Measurements from ENCODE around the gene TRERF1.
"Not testable (repeated sequence)": the region's sequence is repeated elsewhere in the genome, so short reads cannot be mapped to it uniquely, and the experiment has no call there.

TRERF1 gene

DNA sequence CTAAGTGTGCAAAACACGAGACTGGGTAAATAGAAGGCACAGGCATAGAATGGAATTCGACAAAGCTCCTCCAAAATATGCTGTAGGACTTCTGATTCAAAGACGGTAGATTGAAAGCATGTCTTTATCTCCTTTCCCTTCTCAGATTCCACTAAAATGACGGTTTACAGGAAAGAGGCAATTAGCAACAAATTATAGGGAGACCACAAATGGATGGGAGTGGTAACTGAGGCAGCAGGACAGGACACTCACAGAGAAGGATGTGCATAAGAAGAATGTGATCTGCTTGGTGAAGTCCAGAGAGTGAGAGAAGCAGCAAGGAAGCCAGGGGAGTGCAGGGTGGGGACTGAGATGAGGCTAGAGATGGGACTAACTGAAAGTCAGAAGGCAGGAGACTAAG is 120.7 kb downstream of the TRERF1 start:
- no peak for DNase-seq (ENCODE audit: low read depth)
- no peak overlapping the region for H3K4me3 ChIP-seq (ENCODE audit: low read length)
- TF ChIP-seq, protein P1, sequence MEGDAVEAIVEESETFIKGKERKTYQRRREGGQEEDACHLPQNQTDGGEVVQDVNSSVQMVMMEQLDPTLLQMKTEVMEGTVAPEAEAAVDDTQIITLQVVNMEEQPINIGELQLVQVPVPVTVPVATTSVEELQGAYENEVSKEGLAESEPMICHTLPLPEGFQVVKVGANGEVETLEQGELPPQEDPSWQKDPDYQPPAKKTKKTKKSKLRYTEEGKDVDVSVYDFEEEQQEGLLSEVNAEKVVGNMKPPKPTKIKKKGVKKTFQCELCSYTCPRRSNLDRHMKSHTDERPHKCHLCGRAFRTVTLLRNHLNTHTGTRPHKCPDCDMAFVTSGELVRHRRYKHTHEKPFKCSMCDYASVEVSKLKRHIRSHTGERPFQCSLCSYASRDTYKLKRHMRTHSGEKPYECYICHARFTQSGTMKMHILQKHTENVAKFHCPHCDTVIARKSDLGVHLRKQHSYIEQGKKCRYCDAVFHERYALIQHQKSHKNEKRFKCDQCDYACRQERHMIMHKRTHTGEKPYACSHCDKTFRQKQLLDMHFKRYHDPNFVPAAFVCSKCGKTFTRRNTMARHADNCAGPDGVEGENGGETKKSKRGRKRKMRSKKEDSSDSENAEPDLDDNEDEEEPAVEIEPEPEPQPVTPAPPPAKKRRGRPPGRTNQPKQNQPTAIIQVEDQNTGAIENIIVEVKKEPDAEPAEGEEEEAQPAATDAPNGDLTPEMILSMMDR (conservative IDR thresholded peaks at IDR 0.05; ENCODE audit: low read length): no peak

DNA sequence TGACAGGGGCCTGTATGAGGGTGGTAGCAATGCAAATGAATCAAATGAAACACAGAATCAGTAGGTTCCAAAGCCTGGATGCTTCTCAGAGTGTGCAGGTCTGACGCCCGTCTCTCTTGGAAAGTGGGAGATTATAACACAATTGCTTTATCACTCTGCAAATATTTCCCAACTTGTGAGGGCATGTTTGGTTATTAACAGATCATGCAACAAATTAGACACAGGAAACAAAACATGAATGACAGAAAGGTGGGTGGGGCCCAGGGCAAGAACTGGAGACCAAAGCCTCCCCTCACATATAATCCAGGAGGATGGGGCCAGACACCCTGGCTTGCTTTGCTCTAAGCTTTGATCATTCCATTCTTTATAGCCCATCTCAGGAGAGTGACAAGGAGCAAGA is 125.5 kb downstream of the TRERF1 start:
- H3K4me3 ChIP-seq (ENCODE audit: low read length): no peak overlapping the region
- no peak for DNase-seq (ENCODE audit: low read depth)
- TF ChIP-seq, protein P1 (conservative IDR thresholded peaks at IDR 0.05; ENCODE audit: low read length): no peak

DNA sequence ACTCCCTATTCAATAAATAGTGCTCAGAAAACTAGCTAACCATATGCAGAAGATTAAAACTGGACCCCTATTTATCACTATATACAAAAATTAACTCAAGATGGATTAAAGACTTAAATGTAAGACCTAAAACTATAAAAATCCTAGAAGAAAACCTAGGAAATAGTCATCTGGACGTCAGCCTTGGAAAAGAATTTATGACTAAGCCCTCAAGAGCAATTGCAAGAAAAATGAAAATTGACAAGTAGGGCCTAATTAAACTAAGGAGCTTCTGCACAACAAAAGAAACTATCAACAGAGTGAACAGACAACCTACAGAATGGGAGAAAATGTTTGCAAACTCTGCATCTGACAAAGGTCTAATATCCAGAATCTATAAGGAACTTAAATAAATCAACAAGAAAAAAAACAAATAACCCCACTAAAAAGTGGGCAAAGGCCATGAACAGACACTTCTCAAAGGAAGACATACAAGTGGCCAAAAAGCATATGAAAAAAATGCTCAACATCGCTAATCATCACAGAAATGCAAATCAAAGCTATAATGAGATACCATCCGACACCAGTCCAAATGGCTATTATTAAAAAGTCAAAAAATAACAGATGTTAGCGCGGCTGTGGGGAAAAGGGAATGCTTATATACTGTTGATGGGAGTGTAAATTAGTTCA is 126.9 kb downstream of the TRERF1 start:
- not testable (repeated sequence) for DNase-seq (ENCODE audit: low read depth)

DNA sequence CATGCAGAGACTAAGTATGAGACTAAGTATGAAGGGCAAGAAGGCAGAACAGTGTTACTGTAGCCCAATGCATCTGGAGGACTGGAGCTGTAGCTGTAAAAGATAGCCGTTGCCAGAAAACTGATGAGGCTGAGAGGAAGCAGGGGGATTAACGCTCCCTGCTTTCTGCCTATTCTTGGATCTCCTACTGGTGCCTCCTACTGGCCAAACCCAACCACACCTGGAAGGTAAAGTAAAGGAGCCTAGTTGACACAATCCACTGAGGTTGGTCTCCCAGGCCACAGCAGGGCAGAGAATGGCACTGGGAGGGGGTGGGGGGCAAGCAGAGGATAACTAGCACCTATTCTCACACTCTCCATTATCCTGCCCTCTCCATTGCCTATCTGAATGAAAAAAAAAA is 129.1 kb downstream of the TRERF1 start:
- no peak for DNase-seq (ENCODE audit: low read depth)
- TF ChIP-seq, protein P1 (conservative IDR thresholded peaks at IDR 0.05; ENCODE audit: low read length): no peak
- no peak overlapping the region for H3K4me3 ChIP-seq (ENCODE audit: low read length)

More for the DNA sequence above, 126.9 kb downstream of the TRERF1 start:
- not testable (repeated sequence) for H3K4me3 ChIP-seq (ENCODE audit: low read length)

DNA sequence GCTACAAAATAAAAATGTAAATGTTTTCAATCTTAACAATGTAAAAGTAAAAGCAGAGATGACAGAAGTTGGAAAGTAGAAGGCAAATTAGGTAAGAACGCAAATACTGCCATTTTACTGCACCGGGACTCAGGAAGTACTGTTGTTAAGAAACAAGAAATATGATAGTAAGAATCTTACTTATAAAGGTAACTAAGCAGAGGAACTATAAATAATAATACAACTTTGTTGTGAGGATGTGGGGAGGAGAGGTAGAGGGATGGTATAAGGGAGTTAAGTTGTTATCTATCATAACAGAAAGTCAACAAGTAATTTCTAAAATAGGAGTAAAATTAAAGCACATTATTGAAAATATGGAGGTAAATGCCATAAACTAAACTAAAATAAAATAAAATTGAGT is 129.8 kb downstream of the TRERF1 start:
- TF ChIP-seq, protein P1 (conservative IDR thresholded peaks at IDR 0.05; ENCODE audit: low read length): no peak
- DNase-seq (ENCODE audit: low read depth): no peak
- no peak overlapping the region for H3K4me3 ChIP-seq (ENCODE audit: low read length)

DNA sequence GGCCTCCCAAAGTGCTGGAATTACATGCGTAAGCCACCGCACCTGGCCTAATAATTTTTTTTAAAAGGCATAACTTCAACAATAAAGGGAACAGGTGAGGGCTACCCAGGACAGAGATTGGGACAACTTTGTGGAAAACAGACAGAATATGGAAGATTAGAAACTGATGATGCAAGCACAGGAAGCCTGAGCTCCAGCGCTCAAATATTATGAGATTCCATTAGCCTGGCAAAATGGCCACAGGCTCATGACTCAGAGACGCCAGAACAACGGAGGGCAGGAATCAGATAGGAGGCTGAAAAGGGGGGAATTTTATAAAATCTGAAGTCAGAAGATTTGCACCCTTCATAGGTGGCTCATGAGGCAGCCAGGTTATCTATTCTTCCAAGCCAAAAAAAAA is 131.0 kb downstream of the TRERF1 start:
- TF ChIP-seq, protein P1 (conservative IDR thresholded peaks at IDR 0.05; ENCODE audit: low read length): no peak
- no peak for DNase-seq (ENCODE audit: low read depth)
- no peak overlapping the region for H3K4me3 ChIP-seq (ENCODE audit: low read length)

DNA sequence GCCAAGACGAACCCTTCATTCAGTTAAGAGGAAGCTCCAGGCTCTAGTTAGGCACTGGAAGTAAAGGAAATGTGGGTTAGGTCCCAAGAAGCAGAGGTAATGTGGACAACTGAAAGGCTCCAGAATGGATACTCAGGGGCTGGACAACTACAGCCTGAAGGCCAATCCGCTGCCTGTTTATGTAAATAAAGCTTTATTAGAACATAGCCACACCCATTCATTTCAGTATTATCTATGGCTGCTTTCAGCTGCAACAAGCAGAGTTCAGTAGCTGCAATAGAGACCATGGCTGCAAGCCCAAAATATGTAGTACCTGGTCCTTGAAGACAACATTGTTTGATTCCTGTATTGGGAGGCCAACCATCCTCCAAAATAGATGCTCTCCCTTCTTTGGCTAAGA is 133.2 kb downstream of the TRERF1 start:
- no peak overlapping the region for H3K4me3 ChIP-seq (ENCODE audit: low read length)
- no peak for DNase-seq (ENCODE audit: low read depth)

More for the DNA sequence above, 133.2 kb downstream of the TRERF1 start:
- TF ChIP-seq, protein P1 (conservative IDR thresholded peaks at IDR 0.05; ENCODE audit: low read length): no peak
